HG02623 (cell line): ENCODE measurements around the gene DST.

Experiments
- ATAC-seq: cut with Tn5 transposase; IDR thresholded peaks from one replicate; pipeline ENCODE4 v1.9.1; 2021; ENCODE audit warnings: moderate library complexity; ENCODE audit not compliant: unreplicated experiment

Gene DST

DNA sequence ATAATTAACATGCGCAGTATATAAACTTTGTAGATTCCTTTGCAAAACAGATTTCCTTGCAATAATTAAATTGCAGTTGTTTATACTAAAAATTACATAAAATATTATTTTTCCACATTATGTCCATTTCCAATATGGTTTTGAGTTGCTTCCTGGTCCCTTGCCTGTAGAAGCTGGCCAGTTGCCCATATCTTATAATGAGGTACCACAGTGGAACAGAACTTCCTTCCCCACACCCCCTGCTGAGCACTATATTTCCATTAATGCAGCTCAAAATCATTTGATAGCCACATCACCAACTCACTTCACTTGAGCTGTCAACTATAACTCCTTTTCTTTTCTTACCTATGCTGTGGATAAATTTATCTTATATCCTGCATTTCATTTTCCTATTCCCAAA is 194.6 kb downstream of the DST start:
- ATAC-seq = no peak

DNA sequence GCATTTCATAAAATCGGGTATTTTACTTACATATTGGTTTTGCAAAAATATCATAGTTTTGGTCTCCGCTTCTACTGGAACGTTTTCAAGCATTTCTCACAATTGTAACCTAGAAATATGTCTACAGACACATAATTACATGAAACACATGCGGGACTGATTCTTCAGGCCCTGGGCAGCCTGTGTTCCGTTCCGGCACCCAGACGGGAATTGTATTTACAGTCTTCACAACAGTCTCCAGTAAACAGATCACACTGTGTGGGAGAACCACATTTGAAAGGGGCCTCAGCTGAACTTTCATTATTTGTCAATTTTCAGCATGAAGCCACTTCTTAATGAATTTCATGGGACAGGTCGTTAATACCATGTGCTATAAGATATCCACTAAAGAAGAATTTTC is 196.9 kb downstream of the DST start:
- ATAC-seq = no peak

DNA sequence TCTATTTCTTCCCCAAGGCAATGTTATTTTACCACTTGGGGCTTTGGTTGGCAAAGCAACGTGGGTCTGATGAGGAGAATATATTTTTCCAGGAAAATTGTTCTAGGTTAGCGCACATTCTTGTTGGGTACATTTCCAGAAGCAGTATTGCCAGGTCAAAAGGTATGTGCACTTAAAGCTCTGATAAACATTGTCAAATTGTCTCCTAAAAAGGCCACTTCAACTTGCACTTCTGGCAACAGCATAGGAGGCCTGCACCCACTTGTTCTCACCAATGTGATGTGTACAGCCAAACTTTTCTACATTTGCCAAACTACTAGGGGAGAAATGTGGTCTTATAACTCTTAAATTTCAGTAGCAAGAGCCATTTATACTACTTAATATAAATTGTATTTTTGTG is 197.8 kb downstream of the DST start:
- no peak for ATAC-seq

GRCh38 chr6:56440551-56440981 is 202.1 kb downstream of the DST start:
- ATAC-seq = no peak

DNA sequence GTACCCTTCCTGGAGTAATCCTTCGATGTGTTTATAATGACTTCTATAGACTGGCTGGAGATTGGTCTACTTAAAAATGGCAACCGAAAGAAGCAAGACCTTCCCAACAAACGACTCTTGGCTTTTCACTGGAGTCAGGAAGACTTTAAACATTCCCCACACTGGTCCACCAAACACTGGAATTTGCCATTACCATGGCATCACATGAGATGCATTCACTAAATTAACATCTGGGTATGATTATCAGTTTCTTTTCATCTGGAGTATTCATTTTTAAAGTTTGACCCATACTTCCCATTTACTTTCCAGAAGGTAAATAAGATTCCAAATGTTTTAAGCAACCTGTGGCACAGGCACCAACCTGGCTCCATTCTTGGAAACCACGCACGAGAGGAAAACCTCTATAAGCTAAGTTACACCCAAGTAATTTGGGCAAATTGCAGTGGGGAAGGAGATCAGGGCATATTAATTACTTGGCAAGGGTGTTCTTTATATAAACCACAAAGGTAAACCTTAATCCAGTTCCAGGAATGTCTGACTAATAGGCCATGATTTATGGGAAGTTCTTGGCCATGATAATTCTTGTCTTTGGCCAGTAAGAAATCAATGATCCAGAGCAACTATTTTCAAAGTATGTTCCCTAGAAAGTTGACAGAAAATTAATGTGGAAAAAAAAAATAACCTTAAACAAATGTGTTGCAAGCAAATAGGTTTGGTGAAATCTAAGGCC is 205.4 kb downstream of the DST start:
- ATAC-seq = no peak

DNA sequence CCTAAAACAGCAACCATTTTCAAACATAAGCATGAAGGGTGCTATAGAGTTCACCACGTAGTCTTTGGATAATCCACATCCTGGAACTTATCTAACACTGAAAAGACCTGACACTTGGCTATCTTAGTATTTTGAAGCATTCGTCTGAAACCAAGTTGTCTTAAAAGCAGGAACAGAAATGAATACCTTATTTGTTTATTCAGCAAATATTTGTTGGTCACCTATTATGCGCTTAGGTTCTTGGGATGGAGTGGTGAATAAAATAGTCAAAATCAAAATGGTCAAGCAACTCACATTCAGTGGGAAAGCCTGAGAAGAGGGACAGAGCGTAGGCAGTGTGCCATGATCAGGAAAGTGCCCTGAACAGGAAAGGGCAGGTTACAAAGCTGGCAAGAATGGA is 206.9 kb downstream of the DST start:
- no peak for ATAC-seq

DNA sequence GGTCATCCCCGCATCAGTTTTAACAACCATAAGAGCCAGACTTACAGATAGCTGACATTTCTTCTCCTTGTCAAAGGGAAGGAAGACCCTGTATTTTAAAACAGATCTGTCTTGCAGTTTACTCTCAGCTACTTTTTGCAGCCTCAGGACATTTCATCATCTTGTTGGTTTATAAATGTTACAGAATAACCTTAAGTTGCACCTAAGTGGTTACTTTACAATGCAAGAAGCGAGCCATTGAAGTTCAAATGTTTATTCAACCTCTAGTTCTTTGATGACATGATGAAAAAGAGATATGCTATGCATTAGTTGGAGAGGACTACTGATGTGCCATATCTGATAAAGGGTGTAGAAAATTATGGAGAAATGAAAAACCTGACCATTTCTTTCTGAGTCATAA is 207.4 kb downstream of the DST start:
- ATAC-seq = no peak

DNA sequence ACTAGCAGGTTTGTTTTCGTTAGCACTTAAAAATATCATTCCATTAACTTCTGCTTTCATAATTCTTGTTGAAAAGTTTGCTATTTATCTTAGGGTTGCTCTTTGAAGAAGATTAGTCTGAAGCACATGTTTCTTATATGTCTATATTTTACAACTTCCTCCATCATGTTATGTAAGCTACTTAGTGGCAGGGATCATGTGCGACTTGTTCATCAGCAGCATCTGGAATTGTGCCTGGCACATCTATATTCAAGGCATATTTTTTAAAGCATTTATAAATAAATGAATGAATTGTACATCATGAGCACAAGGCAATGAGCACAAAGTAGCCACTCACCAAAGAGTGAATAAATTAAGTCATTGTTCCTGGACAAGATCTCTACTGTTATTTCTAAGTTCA is 208.1 kb downstream of the DST start:
- no peak for ATAC-seq

DNA sequence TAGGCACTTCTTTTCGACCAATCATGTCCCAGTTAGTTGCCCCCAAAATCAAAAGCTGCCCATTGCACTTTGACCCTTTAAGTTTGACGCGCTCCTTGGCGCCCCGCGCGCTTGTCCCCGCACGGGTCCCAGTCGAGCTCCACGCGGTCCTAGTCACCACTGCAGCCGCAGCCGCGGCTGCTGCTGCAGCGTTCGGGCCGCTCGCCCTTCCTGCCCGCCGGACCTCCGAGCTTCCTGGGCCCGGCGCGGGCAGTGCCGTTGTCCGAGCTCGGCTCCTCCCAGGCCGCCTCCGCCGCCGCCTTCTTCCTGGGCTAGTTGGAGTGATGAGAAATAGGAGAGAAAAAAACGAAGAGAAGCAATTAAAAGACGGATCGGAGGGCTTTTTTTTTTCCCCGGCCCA is 209.6 kb downstream of the DST start:
- ATAC-seq = no peak

DNA sequence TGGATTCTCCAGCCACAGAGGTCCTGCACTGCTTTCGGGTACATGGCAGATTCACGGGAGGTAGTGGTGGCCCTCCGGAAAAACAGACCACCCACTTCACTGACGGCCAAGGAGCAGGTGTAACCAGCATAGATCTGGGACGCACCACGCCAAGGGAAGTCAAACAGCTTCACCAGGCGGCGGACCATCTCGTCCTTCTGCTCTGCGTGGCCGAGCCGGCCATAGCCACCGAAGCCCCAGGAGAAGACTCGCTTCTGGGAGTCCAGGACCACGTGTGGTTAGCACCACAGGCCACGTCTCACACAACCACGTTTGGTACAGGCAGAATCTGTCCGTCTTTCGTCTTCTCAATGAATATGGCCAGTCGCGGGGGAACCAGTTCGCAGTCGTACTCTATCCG is 210.5 kb downstream of the DST start:
- ATAC-seq = no peak

DNA sequence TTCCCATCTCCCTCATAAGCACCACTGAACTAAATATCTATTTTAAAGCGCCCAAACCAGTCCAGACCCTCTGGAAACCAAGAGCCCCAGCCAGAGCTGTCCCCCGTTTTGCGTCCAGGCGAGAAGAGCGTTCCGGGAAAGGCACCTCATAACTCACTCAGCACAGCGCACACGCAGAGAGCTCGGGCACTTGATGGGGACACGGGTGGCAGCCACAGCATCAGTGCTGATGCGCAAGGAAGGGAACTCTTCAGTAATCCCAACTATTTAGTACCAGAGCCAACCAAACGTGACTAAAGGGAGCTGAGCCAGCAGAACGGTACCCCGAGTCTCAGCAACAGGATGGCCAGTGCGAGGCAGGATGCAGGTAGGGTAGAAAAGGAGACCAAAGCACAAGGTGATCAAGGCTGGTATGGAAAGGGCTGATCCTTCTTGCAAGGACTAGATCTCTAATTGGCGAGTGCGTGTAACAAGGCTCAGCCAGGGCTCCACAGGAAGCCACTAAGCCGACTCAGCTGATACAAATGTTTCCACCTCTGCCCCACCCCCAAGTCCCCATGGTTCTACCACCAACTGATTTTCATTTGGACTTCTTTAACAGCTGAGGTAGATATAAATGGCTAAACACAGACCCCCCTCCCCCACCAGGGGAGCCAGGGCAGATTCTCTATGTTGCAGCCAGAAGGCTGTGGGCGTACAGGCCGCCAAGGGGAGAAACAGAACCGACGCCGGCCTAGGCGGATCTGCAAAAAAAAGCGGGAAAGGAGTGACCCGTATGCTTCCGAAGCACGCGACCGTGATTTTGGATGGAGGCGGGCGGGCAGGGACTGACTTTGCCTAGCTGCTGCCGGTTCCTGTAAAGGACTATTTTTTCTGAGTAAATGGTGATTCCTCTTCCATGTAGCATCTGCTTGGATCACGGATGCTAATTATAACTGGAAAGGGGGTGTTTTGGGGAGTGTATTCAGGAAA is 211.8 kb downstream of the DST start:
- ATAC-seq = no peak

DNA sequence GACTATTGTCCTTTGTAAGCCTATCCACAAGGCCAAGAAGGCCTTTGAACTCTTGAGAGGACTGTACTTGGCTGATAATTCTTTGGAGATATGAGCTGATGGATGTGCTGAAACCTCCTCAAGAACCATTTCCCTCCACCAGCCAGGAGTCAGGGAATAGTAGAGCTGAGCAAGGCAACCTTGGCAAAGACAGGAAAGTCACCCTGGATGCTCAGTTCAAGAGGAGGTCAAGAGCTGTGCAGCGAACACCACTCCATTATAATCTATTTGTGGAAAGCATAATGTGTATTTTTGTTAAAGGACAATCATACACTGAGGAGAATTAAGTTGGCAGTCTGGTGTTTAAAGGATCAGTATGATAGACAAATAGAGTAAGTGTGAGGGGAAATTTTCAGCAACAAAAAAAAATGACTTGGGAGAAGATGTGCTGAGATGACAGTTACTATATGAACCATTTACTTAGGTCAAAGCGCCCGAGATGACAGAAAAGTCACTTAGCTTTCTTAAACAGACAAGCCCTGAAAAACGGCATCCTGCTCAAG is 218.1 kb downstream of the DST start:
- ATAC-seq = no peak

GRCh38 chr6:56424064-56424463 is 218.6 kb downstream of the DST start:
- no peak for ATAC-seq

DNA sequence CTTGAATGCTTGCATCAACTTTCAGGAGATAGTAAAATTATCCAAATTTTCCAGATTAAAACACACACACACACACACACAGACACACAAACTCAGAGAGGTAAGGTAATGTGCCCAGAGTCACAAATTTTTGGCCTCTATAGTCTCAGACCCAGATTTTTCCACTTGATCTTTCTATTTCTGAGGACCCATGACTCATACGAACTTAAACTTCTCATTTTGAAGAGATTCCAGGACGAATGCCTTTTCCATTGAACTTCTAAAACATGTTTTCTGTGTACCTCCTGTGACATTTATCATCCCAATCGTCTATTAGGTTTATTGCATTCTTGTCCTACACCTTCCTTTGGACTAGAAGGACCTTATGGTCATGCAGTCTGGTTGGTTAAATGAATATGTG is 222.4 kb downstream of the DST start:
- no peak for ATAC-seq

DNA sequence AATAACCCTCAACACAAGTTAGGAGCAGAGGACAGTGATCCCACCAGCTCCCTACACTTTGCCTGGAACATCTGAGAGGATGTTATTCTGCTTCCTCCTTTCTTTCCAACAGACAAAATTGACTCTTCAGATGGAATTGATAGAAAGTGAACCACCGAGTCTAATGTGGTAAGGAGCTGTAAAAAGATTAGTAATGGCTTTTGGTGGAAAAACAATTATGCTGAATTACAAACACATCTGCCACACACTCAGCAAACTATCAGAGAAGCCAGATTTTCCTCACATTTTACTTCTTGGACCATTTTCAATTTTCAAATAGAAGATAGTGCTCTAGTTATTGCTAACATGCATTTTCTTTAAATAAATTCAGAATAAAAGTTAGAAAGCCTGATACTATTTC is 223.5 kb downstream of the DST start:
- ATAC-seq = no peak

GRCh38 chr6:56417823-56418222 is 224.9 kb downstream of the DST start:
- ATAC-seq = no peak

DNA sequence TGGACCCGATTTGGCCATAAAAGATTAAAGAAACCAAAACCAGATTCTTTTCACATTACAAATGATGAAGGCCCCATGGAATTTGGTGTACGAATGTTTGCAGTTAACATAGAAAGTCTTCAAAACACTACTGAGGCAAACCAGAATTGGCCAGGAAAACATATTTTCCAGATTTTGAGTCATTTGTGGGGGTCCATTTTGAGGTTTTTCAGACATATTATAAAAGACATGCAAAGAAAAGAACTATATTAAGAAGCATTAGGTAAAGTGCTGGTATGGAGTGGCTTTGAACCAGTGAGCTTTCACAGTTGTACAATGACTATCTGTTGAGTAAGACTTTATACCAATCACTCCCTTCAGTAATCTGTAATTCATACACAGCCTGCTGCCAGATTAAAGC is 226.4 kb downstream of the DST start:
- ATAC-seq = no peak

GRCh38 chr6:56408976-56409375 is 233.7 kb downstream of the DST start:
- ATAC-seq = no peak
